Right cardiac atrium (tissue), 5 donors: ENCODE results near the gene CTTNBP2. TPM values are rescaled to one million over a fixed set of nuclear protein-coding genes. Genes with fewer than 3 reads are reported as not detected.
"Not testable (repeated sequence)": the region's sequence is repeated elsewhere in the genome, so short reads cannot be mapped to it uniquely, and the experiment has no call there.

Source experiments
- ATAC-seq, 2 donors: fragments of 200-7000 bp; cut with Tn5 transposase; one replicate each; pipeline versions ENCODE4 v1.8.0 to v1.9.1; 2020; ENCODE audit warnings: moderate library complexity in 2 of 2, mild to moderate bottlenecking in 1 of 2
- DNase-seq, 3 donors: peaks; one replicate each; pipeline ENCODE4 v3.0.0-alpha.2; 2020
- H3K27ac ChIP-seq: one replicate; pipeline ENCODE4 v1.5.1; 2013; ENCODE audit warnings: mild to moderate bottlenecking, low read length, control low read depth, moderate library complexity
- H3K27me3 ChIP-seq: one replicate; pipeline ENCODE4 v1.6.1; 2013; ENCODE audit not compliant: control insufficient read depth, insufficient read depth
- H3K4me1 ChIP-seq: one replicate; pipeline ENCODE4 v1.6.1; 2013; ENCODE audit warnings: low read length; ENCODE audit not compliant: control insufficient read depth, insufficient read depth
- H3K4me3 ChIP-seq: one replicate; pipeline ENCODE4 v1.5.1; 2013; ENCODE audit warnings: low read length, control low read depth
- H3K9me3 ChIP-seq: one replicate; pipeline ENCODE4 v1.6.1; 2013; ENCODE audit warnings: low read length; ENCODE audit not compliant: control insufficient read depth
- WGBS: extraction: QIAGEN DNeasy Blood & Tissue Kit; methylation state at CpG from one replicate; pipeline ENCODE4 v1.1.7; 2013; 5-methylcytosine and 5-hydroxymethylcytosine counted together
- intact Hi-C, 4 donors: fragments of 100-400 bp; cut with DNase I; formaldehyde crosslinking; loops; one replicate each; pipeline versions ENCODE4 v1.11.0 to v1.14.0; 2022 to 2023
- polyA plus RNA-seq: library from polyadenylated mRNA; stranded (reverse); fragments of 200-250 nt; gene quantifications from one replicate; pipeline ENCODE4 v1.2.3, GENCODE V29; 2013
- total RNA-seq, 4 donors: library from RNA; stranded (reverse); fragmentation: NEBNext Ultra II Directional; extraction: Animal tissue kit (Norgen Biotek cat#: 25700); gene quantifications; one replicate each; pipeline ENCODE4 v1.2.1, GENCODE V29; 2021
- donor health status: healthy with polysubstance abuse.
- donor health status: DM: no; HTN: yes; CAD: no.
- donor health status: DM: no; HTN: no; CAD: no.
- donor health status: DM: no; HTN: yes; CAD: no; lungs with severe emphysema.
- donor health status: DM: yes; HTN: yes; CAD: no.

Gene CTTNBP2
- total and polyA plus RNA-seq, 5 donors: 2.0 to 5.5 (median 4.3) TPM

DNA sequence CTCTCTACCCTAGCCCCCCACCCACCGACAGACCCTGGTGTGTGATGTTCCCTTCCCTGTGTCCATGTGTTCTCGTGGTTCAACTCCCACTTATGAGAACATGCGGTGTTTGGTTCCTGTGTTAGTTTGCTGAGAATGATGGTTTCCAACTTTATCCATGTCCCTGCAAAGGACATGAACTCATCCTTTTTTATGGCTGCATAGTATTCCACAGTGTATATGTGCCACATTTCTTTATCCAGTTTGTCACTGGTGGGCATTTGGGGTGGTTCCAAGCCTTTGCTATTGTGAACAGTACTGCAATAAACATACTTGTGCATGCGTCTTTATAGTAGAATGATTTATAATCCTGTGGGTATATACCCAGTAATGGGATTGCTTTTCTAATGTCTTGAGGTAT lies 165.1 kb downstream of the CTTNBP2 start:
- H3K27ac ChIP-seq, DNase-seq, H3K27me3 ChIP-seq, H3K9me3 ChIP-seq, H3K4me3 ChIP-seq, ATAC-seq, intact Hi-C loops, H3K4me1 ChIP-seq: not testable (repeated sequence)
- 97% methylated on average over 4 of the region's 4 CpGs for WGBS

GRCh38 chr7:117707080-117707479 lies 166.2 kb downstream of the CTTNBP2 start:
- no peak for DNase-seq
- intact Hi-C loops: no loop called here
- no peak for ATAC-seq
- Histone ChIP-seq H3K27ac (no peak overlapping the region), H3K4me3 (no peak overlapping the region), H3K9me3 (no peaks in the 10 kb centered on the region), H3K4me1 (no peaks in the 10 kb centered on the region), H3K27me3 (no peaks in the 10 kb centered on the region)

DNA sequence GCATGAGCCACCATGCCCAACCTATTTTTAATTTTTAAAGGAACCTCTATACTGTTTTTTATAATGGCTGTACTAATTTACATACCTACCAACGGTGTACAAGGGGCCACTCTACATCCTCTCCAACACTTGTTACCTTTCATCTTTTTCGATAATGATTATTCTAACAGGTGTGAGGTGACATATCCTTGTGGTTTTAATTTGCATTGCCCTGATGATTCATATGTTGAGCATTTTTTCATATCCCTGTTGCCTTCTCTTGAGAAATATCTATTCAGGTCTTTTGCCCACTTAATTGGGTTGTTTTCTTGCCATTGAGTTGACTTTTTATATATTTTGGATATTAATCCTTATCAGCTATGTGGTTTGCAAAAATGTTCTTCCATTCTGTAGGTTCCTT lies 167.0 kb downstream of the CTTNBP2 start:
- H3K27ac ChIP-seq: no peak overlapping the region
- H3K9me3 ChIP-seq: no peaks in the 10 kb centered on the region
- no peaks in the 10 kb centered on the region for H3K27me3 ChIP-seq
- ATAC-seq (no peak), DNase-seq (no peak)
- H3K4me3 ChIP-seq: no peak overlapping the region
- WGBS: 74% methylated on average over 2 of the region's 2 CpGs
- intact Hi-C loops: no loop called here
- no peaks in the 10 kb centered on the region for H3K4me1 ChIP-seq

GRCh38 chr7:117705630-117706029 lies 167.6 kb downstream of the CTTNBP2 start:
- DNase-seq (no peak), ATAC-seq (no peak)
- Histone ChIP-seq H3K27ac (no peak overlapping the region), H3K9me3 (no peaks in the 10 kb centered on the region), H3K4me3 (no peak overlapping the region), H3K27me3 (no peaks in the 10 kb centered on the region), H3K4me1 (no peaks in the 10 kb centered on the region)
- intact Hi-C loops: no loop called here
- 66% methylated on average over 4 of the region's 4 CpGs for WGBS

- DNase-seq (no peak), ATAC-seq (no peak)
- Histone ChIP-seq H3K4me3 (no peak overlapping the region), H3K9me3 (no peaks in the 10 kb centered on the region), H3K27me3 (no peaks in the 10 kb centered on the region), H3K27ac (no peak overlapping the region), H3K4me1 (no peaks in the 10 kb centered on the region)
- WGBS: 71% methylated on average over 3 of the region's 3 CpGs
- intact Hi-C loops: no loop called here
These were observed 169.2 kb downstream of the CTTNBP2 start for GRCh38 chr7:117704063-117704462.

- no peak for DNase-seq
- H3K4me1 ChIP-seq: no peaks in the 10 kb centered on the region
- no peak for ATAC-seq
- no peak overlapping the region for H3K4me3 ChIP-seq
- intact Hi-C loops: no loop called here
- 78% methylated on average over 2 of the region's 2 CpGs for WGBS
- no peaks in the 10 kb centered on the region for H3K9me3 ChIP-seq
- no peak overlapping the region for H3K27ac ChIP-seq
- H3K27me3 ChIP-seq: no peaks in the 10 kb centered on the region
These were observed 175.2 kb downstream of the CTTNBP2 start for GRCh38 chr7:117698018-117698417.

DNA sequence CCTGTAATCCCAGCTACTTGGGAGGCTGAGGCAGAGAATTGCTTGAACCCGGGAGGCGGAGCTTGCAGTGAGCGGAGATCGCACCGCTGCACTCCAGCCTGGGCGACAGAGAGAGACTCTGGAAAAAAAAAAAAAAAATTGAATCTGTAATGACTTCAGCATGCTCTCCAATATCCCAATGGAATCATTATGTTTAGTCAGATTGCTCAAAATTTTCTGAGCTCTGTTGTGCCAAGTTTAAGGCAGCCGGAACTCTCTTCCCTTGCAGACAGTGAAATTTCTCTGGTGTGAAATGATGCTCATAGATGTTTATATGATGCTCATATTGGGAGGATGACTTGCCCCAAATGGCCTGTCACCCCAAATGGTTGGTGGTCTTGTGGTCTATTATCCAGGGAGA lies 180.9 kb downstream of the CTTNBP2 start:
- ATAC-seq (no peak), DNase-seq (no peak)
- Histone ChIP-seq H3K4me1 (no peaks in the 10 kb centered on the region), H3K4me3 (no peak overlapping the region), H3K27ac (no peak overlapping the region), H3K9me3 (no peaks in the 10 kb centered on the region), H3K27me3 (no peaks in the 10 kb centered on the region)
- WGBS: 92% methylated on average over 7 of the region's 7 CpGs
- intact Hi-C loops: no loop called here

DNA sequence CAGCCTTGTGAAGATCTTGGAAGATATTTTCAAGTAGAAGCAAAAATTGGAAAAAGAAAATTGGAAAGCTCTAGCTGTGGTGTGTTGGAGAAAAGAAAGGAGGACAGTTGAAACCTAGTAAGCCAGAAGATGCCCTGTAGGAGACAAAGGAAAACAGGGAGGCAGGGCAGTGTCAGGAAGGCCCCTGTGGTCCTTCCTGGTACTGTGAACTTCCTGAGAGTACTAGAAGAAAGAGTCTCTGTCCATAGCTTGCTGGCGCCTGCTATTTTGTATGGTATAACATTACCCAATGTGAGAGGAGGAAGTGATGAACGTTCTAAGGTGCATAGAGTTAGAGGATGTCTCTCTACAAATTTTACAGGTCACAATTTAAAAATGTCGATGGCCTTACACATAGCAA lies 183.1 kb downstream of the CTTNBP2 start:
- intact Hi-C loops: no loop called here
- no peak overlapping the region for H3K4me3 ChIP-seq
- H3K9me3 ChIP-seq: no peaks in the 10 kb centered on the region
- no peak overlapping the region for H3K27ac ChIP-seq
- WGBS: 88% methylated on average over 3 of the region's 3 CpGs
- DNase-seq: no peak
- no peaks in the 10 kb centered on the region for H3K27me3 ChIP-seq
- no peak for ATAC-seq
- no peaks in the 10 kb centered on the region for H3K4me1 ChIP-seq

DNA sequence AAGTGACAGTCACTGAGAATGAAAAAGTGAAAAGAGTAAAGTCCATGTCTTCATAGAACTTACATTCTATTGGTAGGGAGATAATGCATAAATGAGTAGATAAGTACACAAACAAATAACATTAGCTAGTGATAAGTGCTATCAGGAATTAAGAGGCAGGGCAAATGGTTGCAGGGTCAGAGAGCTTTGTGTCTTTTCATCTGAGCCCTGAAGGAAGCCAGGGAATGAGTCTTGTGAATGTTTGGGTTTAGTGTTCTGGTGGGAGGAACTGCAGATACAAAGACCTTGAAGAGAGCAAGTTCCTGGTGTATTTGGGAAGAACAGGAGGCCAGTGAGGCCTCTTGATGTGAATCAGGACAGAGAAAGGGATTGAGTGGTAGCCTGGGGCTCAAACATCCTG lies 183.8 kb downstream of the CTTNBP2 start:
- intact Hi-C loops: no loop called here
- DNase-seq: no peak
- H3K4me1 ChIP-seq: no peaks in the 10 kb centered on the region
- H3K9me3 ChIP-seq: no peaks in the 10 kb centered on the region
- no peak for ATAC-seq
- H3K27me3 ChIP-seq: no peaks in the 10 kb centered on the region
- no peak overlapping the region for H3K4me3 ChIP-seq
- H3K27ac ChIP-seq: no peak overlapping the region

- Histone ChIP-seq H3K27me3 (no peaks in the 10 kb centered on the region), H3K9me3 (no peaks in the 10 kb centered on the region)
- 94% methylated on average over 2 of the region's 2 CpGs for WGBS
These were observed 185.1 kb downstream of the CTTNBP2 start for GRCh38 chr7:117688126-117688525.

DNA sequence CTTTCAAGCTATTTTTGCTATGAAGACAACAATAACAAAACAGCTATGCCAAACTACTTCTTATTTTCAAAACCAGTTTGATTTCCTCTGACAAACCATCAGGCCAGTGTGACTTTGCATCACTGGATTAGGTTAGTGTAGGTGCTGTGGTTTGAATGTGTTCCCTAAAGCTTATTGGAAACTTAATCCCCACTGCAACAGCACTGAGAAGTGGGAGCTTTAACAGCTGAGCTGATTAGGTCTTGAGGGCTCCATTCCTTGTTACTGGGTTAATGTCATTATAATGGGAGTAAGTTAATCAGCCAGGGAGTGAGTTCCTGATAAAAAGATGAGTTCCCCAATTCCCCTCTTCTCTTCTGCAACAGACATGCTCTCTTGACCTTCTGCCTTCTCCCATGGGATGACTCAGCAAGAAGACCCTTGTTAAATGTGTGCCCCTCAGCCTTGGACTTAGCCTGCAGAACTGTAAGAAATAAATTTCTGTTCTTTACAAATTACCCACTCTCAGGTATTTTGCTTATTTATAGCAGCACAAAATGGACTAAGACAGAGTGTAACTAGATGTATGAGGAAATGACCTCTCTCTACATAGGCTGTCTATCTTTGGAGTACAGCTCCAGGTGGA lies 186.8 kb downstream of the CTTNBP2 start:
- Histone ChIP-seq H3K4me3 (no peak overlapping the region), H3K4me1 (no peaks in the 10 kb centered on the region), H3K27ac (no peak overlapping the region), H3K27me3 (no peaks in the 10 kb centered on the region), H3K9me3 (no peaks in the 10 kb centered on the region)
- intact Hi-C loops: no loop called here
- ATAC-seq (no peak), DNase-seq (no peak)

More at GRCh38 chr7:117688126-117688525, 185.1 kb downstream of the CTTNBP2 start:
- H3K4me1 ChIP-seq: no peaks in the 10 kb centered on the region
- no peak overlapping the region for H3K4me3 ChIP-seq
- intact Hi-C loops: no loop called here
- H3K27ac ChIP-seq: no peak overlapping the region
- ATAC-seq (no peak), DNase-seq (no peak)

- intact Hi-C loops: no loop called here
- Histone ChIP-seq H3K27ac (no peak overlapping the region), H3K27me3 (no peaks in the 10 kb centered on the region), H3K9me3 (no peaks in the 10 kb centered on the region), H3K4me3 (no peak overlapping the region), H3K4me1 (no peaks in the 10 kb centered on the region)
- no peak for ATAC-seq
- DNase-seq: no peak
These were observed 187.4 kb downstream of the CTTNBP2 start for GRCh38 chr7:117685795-117686194.
